Sigmoid colon (tissue), 4 donors: ENCODE results near the gene INAFM1.

ENCODE experiments used
- POLR2A ChIP-seq, 2 donors: fragments of 450-650 bp; IDR thresholded peaks; one replicate each; pipeline ENCODE4 v1.6.1; 2016; ENCODE audit warnings: antibody characterized with exemption in 2 of 2, mild to moderate bottlenecking in 2 of 2, moderate library complexity in 2 of 2
- POLR2AphosphoS5 ChIP-seq, 4 donors: sonication (generic); formaldehyde crosslinking; IDR thresholded peaks; one replicate each; pipeline ENCODE4 v1.6.1; 2017; ENCODE audit warnings: antibody characterized with exemption in 4 of 4

GRCh38 chr19:47271949-47272348 is 2.7 kb upstream of the INAFM1 start:
- TF ChIP-seq POLR2A (IDR thresholded peaks at IDR 0.05) (no peak), POLR2AphosphoS5 (IDR thresholded peaks at IDR 0.05) (no peak)
